Putamen (tissue), 1 donor: ENCODE results near the gene MUC6.

ENCODE experiments used
- DNase-seq: peaks from one replicate; pipeline ENCODE4 v3.0.0-alpha.2; 2016; ENCODE audit warnings: low spot score

MUC6 gene

GRCh38 chr11:1051356-1052132 lies 15.0 kb upstream of the MUC6 start:
- DNase-seq, result no peak

GRCh38 chr11:1050581-1051355 lies 14.2 kb upstream of the MUC6 start:
- peak; percentile 36 for DNase-seq

GRCh38 chr11:1049911-1050580 lies 13.5 kb upstream of the MUC6 start:
- DNase-seq, result no peak

GRCh38 chr11:1049431-1049891 lies 12.9 kb upstream of the MUC6 start:
- no peak for DNase-seq

GRCh38 chr11:1049071-1049405 lies 12.5 kb upstream of the MUC6 start:
- DNase-seq, result no peak

- DNase-seq, result no peak
Measured at GRCh38 chr11:1048375-1049070, 12.0 kb upstream of the MUC6 start.

GRCh38 chr11:1047595-1048156 lies 11.2 kb upstream of the MUC6 start:
- no peak for DNase-seq

- no peak for DNase-seq
Measured at GRCh38 chr11:1044160-1044559, 7.6 kb upstream of the MUC6 start.

- DNase-seq, result no peak
Measured at GRCh38 chr11:1043563-1044096, 7.1 kb upstream of the MUC6 start.

GRCh38 chr11:1042626-1043562 lies 6.4 kb upstream of the MUC6 start:
- no peak for DNase-seq

GRCh38 chr11:1041936-1042608 lies 5.6 kb upstream of the MUC6 start:
- DNase-seq, result no peak

GRCh38 chr11:1041471-1041870 lies 5.0 kb upstream of the MUC6 start:
- DNase-seq, result no peak

- no peak for DNase-seq
Measured at GRCh38 chr11:1041149-1041467, 4.6 kb upstream of the MUC6 start.

- no peak for DNase-seq
Measured at GRCh38 chr11:1040428-1041148, 4.1 kb upstream of the MUC6 start.

GRCh38 chr11:1039481-1040427 lies 3.2 kb upstream of the MUC6 start:
- DNase-seq, result no peak

GRCh38 chr11:1038921-1039320 lies 2.4 kb upstream of the MUC6 start:
- DNase-seq, result no peak

- no peak for DNase-seq
Measured at GRCh38 chr11:1038361-1038760, 1.8 kb upstream of the MUC6 start.

- no peak for DNase-seq
Measured at GRCh38 chr11:1037506-1038055, 1.1 kb upstream of the MUC6 start.
